ENCODE results near the gene ASB18. TPM values are rescaled to one million over a fixed set of nuclear protein-coding genes. Genes with fewer than 3 reads are reported as not detected.

The ASB18 gene
- total RNA-seq, 1 donor from 2014 or later = not detected

GRCh38 chr2:236287656-236288055, 23.4 kb upstream of the ASB18 start:
- DNase-seq = no peak
- Mint-ChIP-seq H3K27me3 (ENCODE audit: unreplicated experiment) (peaks cover 1% of the 10 kb centered on the region), H3K36me3 (ENCODE audit: unreplicated experiment) (peaks cover 11% of the 10 kb centered on the region)

GRCh38 chr2:236286873-236287545, 22.8 kb upstream of the ASB18 start:
- Mint-ChIP-seq H3K27me3 (ENCODE audit: unreplicated experiment) (no peaks in the 10 kb centered on the region), H3K9me3 (ENCODE audit: unreplicated experiment) (peaks cover 5% of the 10 kb centered on the region), H3K4me3 (ENCODE audit: unreplicated experiment) (no peak overlapping the region), H3K4me1 (ENCODE audit: low read depth, unreplicated experiment) (peaks cover 2% of the 10 kb centered on the region), H3K36me3 (ENCODE audit: unreplicated experiment) (peaks cover 11% of the 10 kb centered on the region), H3K27ac (ENCODE audit: unreplicated experiment) (no peak overlapping the region)
- no peak for DNase-seq
- TF ChIP-seq CTCF (IDR thresholded peaks at IDR 0.05; ENCODE audit: partially characterized antibody, unreplicated experiment) = no peak

More at GRCh38 chr2:236287656-236288055, 23.4 kb upstream of the ASB18 start:
- Mint-ChIP-seq H3K9me3 (ENCODE audit: unreplicated experiment) (peaks cover 6% of the 10 kb centered on the region), H3K4me3 (ENCODE audit: unreplicated experiment) (no peak overlapping the region), H3K4me1 (ENCODE audit: low read depth, unreplicated experiment) (peaks cover 2% of the 10 kb centered on the region), H3K27ac (ENCODE audit: unreplicated experiment) (no peak overlapping the region)
- no peak for TF ChIP-seq CTCF (IDR thresholded peaks at IDR 0.05; ENCODE audit: partially characterized antibody, unreplicated experiment)

GRCh38 chr2:236284208-236284607, 20.0 kb upstream of the ASB18 start:
- Mint-ChIP-seq H3K4me1 (ENCODE audit: low read depth, unreplicated experiment) (peaks cover 2% of the 10 kb centered on the region), H3K27me3 (ENCODE audit: unreplicated experiment) (no peaks in the 10 kb centered on the region), H3K27ac (ENCODE audit: unreplicated experiment) (no peak overlapping the region), H3K9me3 (ENCODE audit: unreplicated experiment) (no peaks in the 10 kb centered on the region), H3K4me3 (ENCODE audit: unreplicated experiment) (no peak overlapping the region), H3K36me3 (ENCODE audit: unreplicated experiment) (peaks cover 11% of the 10 kb centered on the region)
- no peak for TF ChIP-seq CTCF (IDR thresholded peaks at IDR 0.05; ENCODE audit: partially characterized antibody, unreplicated experiment)
- no peak for DNase-seq

- TF ChIP-seq CTCF (IDR thresholded peaks at IDR 0.05; ENCODE audit: partially characterized antibody, unreplicated experiment) = no peak
- H3K4me3 Mint-ChIP-seq (ENCODE audit: unreplicated experiment) = no peak overlapping the region
- no peaks in the 10 kb centered on the region for H3K9me3 Mint-ChIP-seq (ENCODE audit: unreplicated experiment)
- DNase-seq = no peak
- peaks cover 2% of the 10 kb centered on the region for H3K36me3 Mint-ChIP-seq (ENCODE audit: unreplicated experiment)
- H3K4me1 Mint-ChIP-seq (ENCODE audit: low read depth, unreplicated experiment) = peaks cover 2% of the 10 kb centered on the region
- no peaks in the 10 kb centered on the region for H3K27me3 Mint-ChIP-seq (ENCODE audit: unreplicated experiment)
- H3K27ac Mint-ChIP-seq (ENCODE audit: unreplicated experiment) = no peak overlapping the region
Observed at GRCh38 chr2:236282406-236282805, 18.2 kb upstream of the ASB18 start.

- Mint-ChIP-seq H3K4me1 (ENCODE audit: low read depth, unreplicated experiment) (no peaks in the 10 kb centered on the region), H3K36me3 (ENCODE audit: unreplicated experiment) (no peaks in the 10 kb centered on the region), H3K4me3 (ENCODE audit: unreplicated experiment) (no peak overlapping the region), H3K27ac (ENCODE audit: unreplicated experiment) (no peak overlapping the region), H3K27me3 (ENCODE audit: unreplicated experiment) (no peaks in the 10 kb centered on the region), H3K9me3 (ENCODE audit: unreplicated experiment) (peaks cover 1% of the 10 kb centered on the region)
- no peak for TF ChIP-seq CTCF (IDR thresholded peaks at IDR 0.05; ENCODE audit: partially characterized antibody, unreplicated experiment)
- DNase-seq = no peak
Observed at GRCh38 chr2:236281423-236281822, 17.2 kb upstream of the ASB18 start.

Measured in glutamatergic neuron (in vitro differentiated cells).